DMS114 treated with DMSO at 0.1 percent for 48 hours (cell line): ENCODE measurements around the gene CRAT.

Experiments
- DNase-seq: peaks from one replicate; lab custom pipeline; 2025; ENCODE audit not compliant: unreplicated experiment; lab: John Stamatoyannopoulos, UW

The CRAT gene

GRCh38 chr9:129111528-129112151 is 1.0 kb upstream of the CRAT start:
- no peak for DNase-seq

- no peak for DNase-seq
Measured at GRCh38 chr9:129109952-129110739, 447 bp downstream of the CRAT start.

- DNase-seq: no peak
Measured at GRCh38 chr9:129109537-129109903, 1.1 kb downstream of the CRAT start.

GRCh38 chr9:129108805-129109536 is 1.6 kb downstream of the CRAT start:
- DNase-seq: no peak

GRCh38 chr9:129108083-129108804 is 2.3 kb downstream of the CRAT start:
- DNase-seq: no peak

- DNase-seq: no peak
Measured at GRCh38 chr9:129107651-129108050, 2.9 kb downstream of the CRAT start.

GRCh38 chr9:129105857-129106694 is 4.5 kb downstream of the CRAT start:
- no peak for DNase-seq

GRCh38 chr9:129104051-129104450 is 6.5 kb downstream of the CRAT start:
- DNase-seq: no peak

- no peak for DNase-seq
Measured at GRCh38 chr9:129103595-129103965, 7.0 kb downstream of the CRAT start.

GRCh38 chr9:129102791-129103594 is 7.6 kb downstream of the CRAT start:
- DNase-seq: peak; percentile 38

- no peak for DNase-seq
Measured at GRCh38 chr9:129102095-129102525, 8.5 kb downstream of the CRAT start.

GRCh38 chr9:129101279-129101678 is 9.3 kb downstream of the CRAT start:
- no peak for DNase-seq

GRCh38 chr9:129100383-129101169 is 10.0 kb downstream of the CRAT start:
- DNase-seq: no peak

- DNase-seq: no peak
Measured at GRCh38 chr9:129098328-129098727, 12.3 kb downstream of the CRAT start.

GRCh38 chr9:129097671-129098306 is 12.8 kb downstream of the CRAT start:
- DNase-seq: no peak

GRCh38 chr9:129095908-129096307 is 14.7 kb downstream of the CRAT start:
- DNase-seq: no peak

GRCh38 chr9:129095170-129095667 is 15.4 kb downstream of the CRAT start:
- DNase-seq: no peak
